Mucosa of descending colon (tissue), 3 donors: ENCODE data around the gene IHH. TPM values are rescaled to one million over a fixed set of nuclear protein-coding genes. Genes with fewer than 3 reads are reported as not detected.

Experiments
- ATAC-seq: fragments of 200-7000 bp; cut with Tn5 transposase; one replicate; pipeline ENCODE4 v1.9.1; 2020; ENCODE audit warnings: mild to moderate bottlenecking, moderate library complexity
- DNase-seq, 3 donors: peaks; one replicate each; pipeline ENCODE4 v3.0.0-alpha.2; 2020
- H3K36me3 ChIP-seq: fragments of 200-600 bp; one replicate; pipeline ENCODE4 v1.8.0; 2021; ENCODE audit warnings: low read depth, mild to moderate bottlenecking
- H3K4me1 ChIP-seq: fragments of 200-600 bp; one replicate; pipeline ENCODE4 v1.8.0; 2021; ENCODE audit warnings: low read depth, mild to moderate bottlenecking
- H3K4me3 ChIP-seq: fragments of 200-600 bp; one replicate; pipeline ENCODE4 v1.8.0; 2021; ENCODE audit warnings: mild to moderate bottlenecking
- H3K9me3 ChIP-seq: fragments of 200-600 bp; one replicate; pipeline ENCODE4 v1.8.0; 2021; ENCODE audit warnings: mild to moderate bottlenecking
- intact Hi-C, 2 donors: fragments of 100-400 bp; cut with DNase I in 1 of 2; cut with micrococcal nuclease in 1 of 2; formaldehyde crosslinking; loops; one replicate each; pipeline versions ENCODE4 v1.11.0 to v1.11.1; 2022; cut with DNase I, micrococcal nuclease
- total RNA-seq, 3 donors: library from RNA; stranded (reverse); fragmentation: NEBNext Ultra II Directional in 2 of 3; extraction: Animal tissue kit (Norgen Biotek cat#: 25700) in 2 of 3; gene quantifications; one replicate each; pipeline versions ENCODE4 v1.2.1 to v1.2.4, GENCODE V29; 2021 to 2023
- TF ChIP-seq, protein P1 (sequence below): fragments of 200-600 bp; IDR thresholded peaks from one replicate; pipeline ENCODE4 v1.8.0; 2022; ENCODE audit warnings: antibody characterized with exemption, mild to moderate bottlenecking
- donor health status: DM: no; HTN: no; CAD: no; lungs with moderate emphysema.
- donor health status: DM: no; HTN: no; CAD: no.
- donor health status: DM: no; HTN: yes; CAD: no.

The IHH gene
- total RNA-seq, 3 donors from 2014 or later, result 31.0 to 91.2 (median 57.6) TPM

DNA sequence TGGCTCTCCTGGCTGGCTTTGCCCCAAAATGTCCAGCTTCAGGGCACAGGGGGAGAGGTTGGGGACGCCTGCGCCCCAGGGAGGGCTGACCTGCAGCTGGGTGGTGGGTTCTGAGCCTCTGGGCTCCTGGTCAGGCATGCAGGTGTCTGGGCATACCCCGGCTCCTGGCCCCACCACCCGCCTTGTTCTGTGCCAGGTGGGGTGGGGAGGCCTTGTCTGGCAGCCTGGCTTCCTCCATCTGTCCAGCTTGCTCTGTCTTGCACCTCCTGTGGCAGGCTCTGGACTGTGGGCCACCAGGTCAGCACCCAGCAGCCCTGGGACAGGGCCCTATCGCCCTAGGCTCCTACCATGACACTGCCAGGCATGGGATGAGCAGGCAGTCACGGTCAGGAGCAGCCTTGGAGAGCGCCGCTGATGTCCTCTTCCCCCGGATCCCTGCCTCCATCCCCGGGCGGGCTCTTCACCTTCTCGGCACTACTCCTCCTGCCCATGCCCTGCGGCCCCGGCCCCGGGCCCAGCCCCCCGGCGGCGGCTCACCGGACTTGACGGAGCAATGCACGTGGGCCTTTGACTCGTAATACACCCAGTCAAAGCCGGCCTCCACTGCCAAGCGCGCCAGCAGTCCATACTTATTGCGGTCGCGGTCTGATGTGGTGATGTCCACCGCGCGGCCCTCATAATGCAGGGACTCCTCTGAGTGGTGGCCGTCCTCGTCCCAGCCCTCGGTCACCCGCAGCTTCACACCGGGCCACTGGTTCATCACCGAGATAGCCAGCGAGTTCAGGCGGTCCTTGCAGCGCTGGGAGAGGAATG, 3.6 kb downstream of the IHH start:
- DNase-seq, result peak in 1 of 3 donors; percentile 50
- no peaks in the 10 kb centered on the region for H3K9me3 ChIP-seq
- intact Hi-C loops, result loop anchor here in 1 of 2 donors (10.0 kb wide), 1 partner anchor 98 kb away; no protein-coding TSS in a partner anchor
- TF ChIP-seq, protein P1, sequence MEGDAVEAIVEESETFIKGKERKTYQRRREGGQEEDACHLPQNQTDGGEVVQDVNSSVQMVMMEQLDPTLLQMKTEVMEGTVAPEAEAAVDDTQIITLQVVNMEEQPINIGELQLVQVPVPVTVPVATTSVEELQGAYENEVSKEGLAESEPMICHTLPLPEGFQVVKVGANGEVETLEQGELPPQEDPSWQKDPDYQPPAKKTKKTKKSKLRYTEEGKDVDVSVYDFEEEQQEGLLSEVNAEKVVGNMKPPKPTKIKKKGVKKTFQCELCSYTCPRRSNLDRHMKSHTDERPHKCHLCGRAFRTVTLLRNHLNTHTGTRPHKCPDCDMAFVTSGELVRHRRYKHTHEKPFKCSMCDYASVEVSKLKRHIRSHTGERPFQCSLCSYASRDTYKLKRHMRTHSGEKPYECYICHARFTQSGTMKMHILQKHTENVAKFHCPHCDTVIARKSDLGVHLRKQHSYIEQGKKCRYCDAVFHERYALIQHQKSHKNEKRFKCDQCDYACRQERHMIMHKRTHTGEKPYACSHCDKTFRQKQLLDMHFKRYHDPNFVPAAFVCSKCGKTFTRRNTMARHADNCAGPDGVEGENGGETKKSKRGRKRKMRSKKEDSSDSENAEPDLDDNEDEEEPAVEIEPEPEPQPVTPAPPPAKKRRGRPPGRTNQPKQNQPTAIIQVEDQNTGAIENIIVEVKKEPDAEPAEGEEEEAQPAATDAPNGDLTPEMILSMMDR, result no peak
- no peak for ATAC-seq
- H3K36me3 ChIP-seq, result peaks cover 5% of the 10 kb centered on the region
- no peak overlapping the region for H3K4me3 ChIP-seq
- H3K4me1 ChIP-seq, result peaks cover 30% of the 10 kb centered on the region

DNA sequence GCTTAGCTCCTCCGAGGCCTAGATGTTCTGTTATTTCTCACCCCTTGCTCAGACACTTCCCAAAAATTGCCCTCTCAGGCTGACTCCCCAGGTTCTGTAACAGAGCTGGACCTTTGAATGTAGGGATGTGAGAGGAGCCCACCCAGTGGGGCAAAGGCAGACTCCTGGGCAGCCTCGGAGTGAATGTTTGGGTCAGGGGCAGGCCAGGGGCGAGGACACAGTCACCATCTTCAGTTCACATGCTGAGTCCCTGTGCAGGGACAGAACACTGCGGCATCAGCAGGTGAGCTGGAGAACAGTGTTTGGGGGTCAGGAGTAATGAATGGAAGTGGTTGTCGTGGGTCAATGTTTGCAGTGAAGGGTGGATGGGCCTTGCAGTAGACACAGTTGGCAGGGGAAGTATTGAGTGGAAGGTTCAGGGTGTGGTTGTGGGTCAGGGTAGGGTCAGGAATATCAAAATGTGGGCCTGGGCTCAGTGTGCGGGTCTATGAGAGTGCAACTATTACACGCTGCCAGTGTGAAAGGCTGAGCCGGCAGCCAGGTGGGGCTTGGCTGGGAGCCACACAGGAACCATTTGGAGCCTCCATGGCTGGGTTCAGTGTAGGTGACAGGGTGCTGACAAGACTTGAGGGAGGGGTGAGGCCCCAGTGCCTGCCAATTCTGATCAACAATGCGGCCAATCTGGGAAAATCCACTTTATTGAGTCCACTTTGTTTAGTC, 4.4 kb downstream of the IHH start:
- no peaks in the 10 kb centered on the region for H3K9me3 ChIP-seq
- DNase-seq (no peak), ATAC-seq (no peak)
- H3K4me1 ChIP-seq, result peaks cover 26% of the 10 kb centered on the region
- no peak overlapping the region for H3K4me3 ChIP-seq
- intact Hi-C loops, result loop anchor here in 1 of 2 donors (10.0 kb wide), 1 partner anchor 98 kb away; no protein-coding TSS in a partner anchor
- TF ChIP-seq, protein P1, result no peak
- peaks cover 5% of the 10 kb centered on the region for H3K36me3 ChIP-seq

DNA sequence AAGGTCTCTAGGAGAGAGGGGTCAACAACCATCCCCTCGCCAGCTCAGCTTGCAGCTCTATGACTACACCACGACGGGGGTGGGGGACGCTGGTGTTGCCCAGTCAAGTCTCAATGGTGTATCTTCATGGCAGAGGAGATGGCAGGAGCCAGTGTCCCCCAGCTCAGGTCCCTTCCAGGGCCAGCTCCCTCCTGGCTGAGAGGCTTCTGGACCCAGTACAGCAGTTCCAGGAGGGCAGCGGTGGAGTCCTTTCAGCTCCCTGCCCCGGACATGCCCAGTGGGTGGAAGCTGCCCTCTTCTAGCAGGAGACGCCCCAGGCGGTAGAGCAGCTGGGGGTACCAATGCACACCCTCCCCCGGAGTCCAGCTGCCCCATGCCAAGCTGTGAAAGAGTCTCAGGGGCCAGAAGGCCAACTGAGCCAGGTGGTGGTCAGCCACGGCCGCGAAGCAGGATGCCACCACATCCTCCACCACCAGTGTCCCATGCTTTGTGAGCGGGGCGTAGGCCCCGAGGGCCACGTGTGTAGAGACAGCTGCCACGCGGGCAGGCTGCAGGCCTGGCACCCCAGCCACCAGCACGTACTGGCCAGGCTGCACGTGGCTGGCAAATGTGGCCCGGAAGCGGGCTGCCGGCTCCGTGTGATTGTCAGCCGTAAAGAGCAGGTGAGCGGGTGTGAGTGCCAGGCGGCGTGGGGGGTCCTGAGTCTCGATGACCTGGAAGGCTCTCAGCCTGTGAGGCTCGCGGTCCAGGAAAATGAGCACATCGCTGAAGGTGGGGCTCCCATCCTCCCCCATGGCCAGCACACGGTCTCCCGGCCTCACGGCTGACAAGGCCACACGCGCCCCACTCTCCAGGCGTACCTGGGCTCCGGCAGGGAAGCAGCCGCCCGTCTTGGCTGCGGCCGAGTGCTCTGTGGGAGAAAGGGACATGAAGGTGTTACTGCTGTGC, 5.5 kb downstream of the IHH start:
- no peaks in the 10 kb centered on the region for H3K9me3 ChIP-seq
- intact Hi-C loops, result loop anchor here in 1 of 2 donors (10.0 kb wide), 1 partner anchor 100 kb away; no protein-coding TSS in a partner anchor
- peaks cover 5% of the 10 kb centered on the region for H3K36me3 ChIP-seq
- H3K4me1 ChIP-seq, result peaks cover 21% of the 10 kb centered on the region
- DNase-seq (no peak), ATAC-seq (no peak)
- no peak overlapping the region for H3K4me3 ChIP-seq
- TF ChIP-seq, protein P1, result no peak

DNA sequence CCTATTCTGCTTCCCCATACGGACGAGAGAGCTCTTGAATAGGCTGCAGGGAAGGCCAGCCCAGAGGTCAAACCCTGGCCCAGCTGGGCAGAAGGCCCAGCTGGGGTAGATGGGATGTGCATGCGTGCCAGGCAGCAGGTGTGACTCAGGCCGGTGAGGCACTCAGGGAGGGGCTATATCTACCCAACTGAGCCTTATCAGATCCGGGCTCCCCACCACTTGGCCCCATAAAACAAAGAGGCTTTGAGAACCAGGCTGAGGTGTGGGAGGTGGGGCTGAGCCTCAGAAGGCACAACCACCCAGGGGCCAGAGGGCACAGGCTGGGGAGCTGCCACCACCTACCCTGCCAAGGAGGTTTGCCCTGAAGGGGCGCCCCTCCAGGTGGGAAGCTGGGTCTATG, 11.4 kb downstream of the IHH start:
- Histone ChIP-seq H3K36me3 (no peaks in the 10 kb centered on the region), H3K9me3 (no peaks in the 10 kb centered on the region), H3K4me1 (no peaks in the 10 kb centered on the region), H3K4me3 (no peak overlapping the region)
- DNase-seq (no peak), ATAC-seq (peak; percentile 74)
- intact Hi-C loops, result no loop called here
- TF ChIP-seq, protein P1, result no peak

DNA sequence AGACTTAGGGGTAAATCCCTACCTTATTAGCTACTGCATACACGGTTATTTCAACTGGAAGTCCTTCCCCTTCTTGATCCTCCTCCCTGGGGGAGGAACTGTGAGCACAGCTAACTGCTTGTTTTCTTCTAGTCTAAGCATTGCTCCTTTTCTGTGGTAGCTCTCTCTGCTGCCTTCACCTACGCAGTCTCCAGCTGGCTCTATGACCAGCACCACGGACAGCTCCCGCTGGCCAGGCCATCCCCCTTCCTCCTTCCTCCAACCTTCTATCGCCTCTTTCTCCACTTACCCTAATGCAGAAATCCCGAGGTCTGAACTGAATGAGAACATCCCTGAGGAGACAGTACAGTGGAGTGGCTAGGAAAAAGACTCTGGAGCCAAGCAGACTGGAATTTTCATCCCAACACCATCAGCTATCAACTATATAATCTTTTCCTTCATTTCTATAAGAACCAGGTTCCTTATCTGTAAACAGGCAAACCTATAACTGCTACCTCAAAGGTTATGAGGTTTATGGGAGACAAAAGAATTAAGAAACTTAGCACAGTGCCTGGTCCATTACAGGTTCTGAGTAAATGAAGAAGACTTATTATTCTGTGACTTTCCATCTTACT, 14.7 kb downstream of the IHH start:
- intact Hi-C loops, result no loop called here
- ATAC-seq (peak; percentile 48), DNase-seq (peak in 2 of 3 donors; percentile 66 to 69)
- Histone ChIP-seq H3K4me3 (no peak overlapping the region), H3K4me1 (peaks cover 10% of the 10 kb centered on the region), H3K36me3 (no peaks in the 10 kb centered on the region), H3K9me3 (no peaks in the 10 kb centered on the region)
- TF ChIP-seq, protein P1, result no peak
